NCI-H526 (cell line): ENCODE results near the gene WNK1.
"Not testable (repeated sequence)": the region's sequence is repeated elsewhere in the genome, so short reads cannot be mapped to it uniquely, and the experiment has no call there.

Experiments used
- DNase-seq, 2 experiments: peaks; one replicate each; lab custom pipeline; 2025; lab: John Stamatoyannopoulos, UW

WNK1 gene

GRCh38 chr12:751999-752694 is at the start of gene WNK1:
WNK1 (plus strand) TSS chr12:752579; CDS start chr12:753566, 987 bp downstream.
- peak; percentile 99 for DNase-seq

GRCh38 chr12:704516-705242 is 47.7 kb upstream of the WNK1 start:
- DNase-seq: no peak

- DNase-seq: not testable (repeated sequence)
Measured at GRCh38 chr12:708084-708483, 44.3 kb upstream of the WNK1 start.

GRCh38 chr12:709455-710020 is 42.8 kb upstream of the WNK1 start:
- no peak for DNase-seq

- no peak for DNase-seq
Measured at GRCh38 chr12:712172-712863, 40.1 kb upstream of the WNK1 start.

- DNase-seq: no peak
Measured at GRCh38 chr12:713281-713875, 39.0 kb upstream of the WNK1 start.

GRCh38 chr12:716506-716905 is 35.9 kb upstream of the WNK1 start:
- DNase-seq: no peak

- DNase-seq: no peak
Measured at GRCh38 chr12:718756-719102, 33.6 kb upstream of the WNK1 start.

GRCh38 chr12:720231-720941 is 32.0 kb upstream of the WNK1 start:
- DNase-seq: no peak

GRCh38 chr12:724194-724855 is 28.1 kb upstream of the WNK1 start:
- DNase-seq: peak in 1 of 2 experiments; percentile 10

- DNase-seq: no peak
Measured at GRCh38 chr12:725076-725475, 27.3 kb upstream of the WNK1 start.

- DNase-seq: no peak
Measured at GRCh38 chr12:726281-727140, 25.9 kb upstream of the WNK1 start.

- DNase-seq: no peak
Measured at GRCh38 chr12:727321-727720, 25.1 kb upstream of the WNK1 start.

GRCh38 chr12:728781-729180 is 23.6 kb upstream of the WNK1 start:
- DNase-seq: no peak

GRCh38 chr12:729221-729620 is 23.2 kb upstream of the WNK1 start:
- no peak for DNase-seq

GRCh38 chr12:730550-730949 is 21.8 kb upstream of the WNK1 start:
- no peak for DNase-seq

GRCh38 chr12:737122-737739 is 15.1 kb upstream of the WNK1 start:
- no peak for DNase-seq

GRCh38 chr12:738712-739111 is 13.7 kb upstream of the WNK1 start:
- DNase-seq: no peak

- DNase-seq: no peak
Measured at GRCh38 chr12:739349-739748, 13.0 kb upstream of the WNK1 start.

- no peak for DNase-seq
Measured at GRCh38 chr12:740921-741320, 11.5 kb upstream of the WNK1 start.
